ENCODE measurements around the gene CIZ1. TPM values are rescaled to one million over a fixed set of nuclear protein-coding genes. Genes with fewer than 3 reads are reported as not detected.
"Not testable (repeated sequence)": the region's sequence is repeated elsewhere in the genome, so short reads cannot be mapped to it uniquely, and the experiment has no call there.

CIZ1 gene
- total RNA-seq, 1 donor from 2014 or later = 101 TPM

DNA sequence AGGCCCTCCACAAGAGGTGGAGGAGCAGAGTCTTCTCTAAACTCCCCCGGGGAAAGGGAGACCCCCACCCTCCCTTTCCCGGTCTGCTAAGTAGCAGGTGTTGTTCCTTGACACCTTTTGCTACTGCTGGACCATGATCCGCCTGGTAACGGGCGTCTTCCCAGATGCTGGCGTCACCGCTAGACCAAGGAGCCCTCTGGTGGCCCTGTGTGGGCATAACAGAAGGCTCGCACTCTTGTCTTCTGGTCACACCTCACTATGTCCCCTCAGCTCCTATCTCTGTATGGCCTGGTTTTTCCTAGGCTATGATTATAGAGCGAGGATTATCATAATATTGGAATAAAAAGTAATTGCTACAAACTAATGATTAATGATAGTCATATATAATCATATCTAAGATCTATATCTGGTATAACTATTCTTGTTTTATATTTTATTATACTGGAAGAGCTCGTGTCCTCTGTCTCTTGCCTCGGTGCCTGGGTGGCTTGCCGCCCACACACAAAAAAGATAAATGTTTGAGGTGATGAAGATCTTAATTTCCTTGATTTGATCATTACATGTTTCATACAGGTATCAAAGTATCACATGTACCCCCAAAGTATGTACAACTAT lies 61.3 kb downstream of the CIZ1 start:
- not testable (repeated sequence) for H3K36me3 ChIP-seq; H3K9me3 ChIP-seq; DNase-seq (ENCODE audit: extremely low spot score in 2 of 2); H3K27ac ChIP-seq; H3K4me3 ChIP-seq; H3K27me3 ChIP-seq
- TF ChIP-seq, protein P1, sequence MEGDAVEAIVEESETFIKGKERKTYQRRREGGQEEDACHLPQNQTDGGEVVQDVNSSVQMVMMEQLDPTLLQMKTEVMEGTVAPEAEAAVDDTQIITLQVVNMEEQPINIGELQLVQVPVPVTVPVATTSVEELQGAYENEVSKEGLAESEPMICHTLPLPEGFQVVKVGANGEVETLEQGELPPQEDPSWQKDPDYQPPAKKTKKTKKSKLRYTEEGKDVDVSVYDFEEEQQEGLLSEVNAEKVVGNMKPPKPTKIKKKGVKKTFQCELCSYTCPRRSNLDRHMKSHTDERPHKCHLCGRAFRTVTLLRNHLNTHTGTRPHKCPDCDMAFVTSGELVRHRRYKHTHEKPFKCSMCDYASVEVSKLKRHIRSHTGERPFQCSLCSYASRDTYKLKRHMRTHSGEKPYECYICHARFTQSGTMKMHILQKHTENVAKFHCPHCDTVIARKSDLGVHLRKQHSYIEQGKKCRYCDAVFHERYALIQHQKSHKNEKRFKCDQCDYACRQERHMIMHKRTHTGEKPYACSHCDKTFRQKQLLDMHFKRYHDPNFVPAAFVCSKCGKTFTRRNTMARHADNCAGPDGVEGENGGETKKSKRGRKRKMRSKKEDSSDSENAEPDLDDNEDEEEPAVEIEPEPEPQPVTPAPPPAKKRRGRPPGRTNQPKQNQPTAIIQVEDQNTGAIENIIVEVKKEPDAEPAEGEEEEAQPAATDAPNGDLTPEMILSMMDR (IDR thresholded peaks at IDR 0.05) = peak in 1 of 3 experiments; percentile 22
- peaks cover 29% of the 10 kb centered on the region for H3K4me1 ChIP-seq
- intact Hi-C loops (cut with DNase I) = loop anchor here (2.0 kb wide), 1 partner anchor 33 kb away; no protein-coding TSS in a partner anchor

DNA sequence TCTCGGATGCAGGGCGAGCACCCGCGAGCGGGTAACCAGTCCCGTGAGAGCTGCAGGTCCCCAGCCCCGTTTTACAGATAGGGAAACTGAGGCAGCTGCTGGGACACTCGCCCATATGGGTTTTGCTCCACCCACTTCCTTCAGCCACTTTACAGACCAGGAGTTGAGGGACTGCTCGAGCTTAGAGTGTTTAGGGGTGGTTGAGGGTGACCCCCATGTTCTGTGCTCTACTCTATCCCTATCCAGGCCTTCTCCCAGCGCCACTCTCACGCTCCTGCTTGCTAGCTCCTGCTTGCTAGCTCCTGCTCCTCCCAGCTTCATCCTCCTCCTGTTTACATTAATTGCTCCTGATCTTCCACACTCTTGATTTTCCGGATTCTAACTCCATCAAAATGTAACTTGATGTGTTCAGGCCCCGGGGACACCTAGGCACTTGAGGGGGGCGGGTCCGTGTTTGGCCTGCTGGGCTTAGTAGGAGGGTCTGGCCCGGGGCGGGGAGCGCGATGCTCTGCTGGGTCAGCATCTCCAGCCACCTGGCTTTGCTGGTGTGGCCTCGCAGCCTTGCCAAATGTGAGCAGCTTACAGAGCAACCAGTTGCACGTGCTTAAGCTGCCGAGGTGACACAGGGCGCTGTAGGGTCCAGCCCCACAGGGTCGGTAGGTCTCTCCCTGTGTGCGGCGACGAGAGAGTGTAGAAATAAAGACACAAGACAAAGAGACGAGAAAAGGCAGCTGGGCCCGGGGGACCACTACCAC lies 62.4 kb downstream of the CIZ1 start:
- Histone ChIP-seq H3K9me3 (no peaks in the 10 kb centered on the region), H3K27ac (peak overlapping the region; percentile 78), H3K4me1 (peaks cover 36% of the 10 kb centered on the region), H3K4me3 (peak overlapping the region; percentile 79 to 93), H3K36me3 (peaks cover 0 to 6% of the 10 kb centered on the region in 2 donors), H3K27me3 (no peaks in the 10 kb centered on the region)
- no peak for TF ChIP-seq POLR2AphosphoS5 (IDR thresholded peaks at IDR 0.05; ENCODE audit: insufficient read depth in 1 of 2, low read depth in 1 of 2)
- TF ChIP-seq POLR2A (IDR thresholded peaks at IDR 0.05) = no peak
- TF ChIP-seq, protein P1 (IDR thresholded peaks at IDR 0.05) = no peak
- DNase-seq (ENCODE audit: extremely low spot score in 2 of 2) = no peak
- intact Hi-C loops (cut with DNase I) = no loop called here

DNA sequence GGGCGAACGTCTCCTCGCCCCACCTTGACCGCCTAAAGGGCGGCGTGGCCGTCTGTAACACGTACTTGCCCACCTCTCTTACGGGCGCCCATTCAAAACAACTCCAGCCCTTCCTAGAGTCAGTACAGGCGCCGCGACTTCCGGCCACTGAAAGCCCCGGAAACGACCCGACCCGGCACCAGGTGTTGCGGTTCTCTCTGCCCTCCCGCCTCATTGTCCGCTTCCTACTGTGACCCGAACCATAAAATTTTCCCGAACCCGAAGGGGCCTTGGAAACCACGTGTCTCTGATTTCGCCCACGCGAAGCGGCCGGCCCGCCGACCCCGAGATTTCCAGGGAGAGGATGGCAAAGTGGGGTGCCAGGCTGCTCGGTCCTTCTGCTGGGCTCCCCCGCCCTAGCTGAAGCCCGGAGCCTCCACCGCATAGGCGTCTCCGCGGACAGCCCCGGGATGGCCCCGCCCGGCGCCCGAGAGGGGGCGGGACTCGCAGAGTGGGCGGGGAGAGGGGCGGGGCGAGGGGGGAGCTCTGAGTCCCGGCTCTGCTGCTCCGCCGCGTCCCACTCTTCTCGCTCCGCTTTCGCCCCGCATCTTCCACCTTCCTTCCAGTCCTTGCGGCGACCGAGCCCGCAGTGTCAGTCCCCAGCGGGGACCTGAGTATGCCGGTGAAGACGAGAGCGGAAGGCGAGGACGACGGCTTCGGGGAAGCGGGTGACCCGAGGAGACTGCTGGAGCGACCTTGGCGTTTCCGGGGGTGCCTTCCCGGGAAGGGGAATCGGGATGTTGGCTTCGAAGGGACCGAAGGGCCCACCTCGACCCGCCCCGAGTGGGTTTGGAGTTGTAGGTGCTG lies 63.2 kb downstream of the CIZ1 start:
- peaks cover 36% of the 10 kb centered on the region for H3K4me1 ChIP-seq
- H3K27me3 ChIP-seq = no peaks in the 10 kb centered on the region
- H3K9me3 ChIP-seq = no peaks in the 10 kb centered on the region
- TF ChIP-seq, protein P1 (IDR thresholded peaks at IDR 0.05) = no peak
- TF ChIP-seq POLR2AphosphoS5 (IDR thresholded peaks at IDR 0.05; ENCODE audit: insufficient read depth in 1 of 2, low read depth in 1 of 2) (peak; percentile 68 to 83), POLR2A (IDR thresholded peaks at IDR 0.05) (peak in 1 of 2 donors; percentile 32)
- DNase-seq (ENCODE audit: extremely low spot score in 2 of 2) = no peak
- H3K36me3 ChIP-seq = peaks cover 0 to 14% of the 10 kb centered on the region in 2 donors
- H3K27ac ChIP-seq = peak overlapping the region; percentile 78
- intact Hi-C loops (cut with DNase I) = no loop called here
- H3K4me3 ChIP-seq = peak overlapping the region; percentile 79 to 93

DNA sequence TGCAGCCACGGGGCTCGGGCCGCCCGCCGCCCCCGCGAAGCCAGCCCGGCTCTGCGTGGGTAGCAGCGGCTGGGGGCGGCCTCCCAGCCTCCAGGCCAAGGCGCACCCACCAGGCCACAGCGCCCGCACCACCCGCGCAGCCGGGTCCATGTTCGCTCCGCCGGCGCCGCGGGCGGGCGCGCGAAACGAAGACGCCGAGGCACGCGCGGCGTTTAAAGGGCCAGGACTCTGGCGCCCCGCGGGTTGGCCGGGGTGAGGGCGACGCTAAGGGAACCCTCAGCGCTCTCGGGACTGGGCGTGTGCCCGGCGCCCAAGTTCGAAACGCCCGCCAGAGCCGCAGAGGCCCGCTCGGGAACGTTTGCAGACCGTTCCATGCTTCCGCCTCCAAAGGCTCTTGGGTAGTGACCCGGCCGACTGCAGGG lies 63.8 kb downstream of the CIZ1 start, which contains the start of gene PTGES2:
Gene PTGES2, minus strand, starts transcription at position 162 of the 422 bp plus-strand sequence. Its CDS starts 12 bp downstream, at position 150.
- TF ChIP-seq POLR2A (IDR thresholded peaks at IDR 0.05) = no peak
- TF ChIP-seq, protein P1 (IDR thresholded peaks at IDR 0.05) = no peak
- no peak for TF ChIP-seq POLR2AphosphoS5 (IDR thresholded peaks at IDR 0.05; ENCODE audit: insufficient read depth in 1 of 2, low read depth in 1 of 2)
- Histone ChIP-seq H3K27ac (peak within 1 kb of the TSS; percentile 78), H3K27me3 (no peaks in the 10 kb centered on the region), H3K36me3 (peaks cover 0 to 21% of the 10 kb centered on the region in 2 donors), H3K4me1 (peaks cover 36% of the 10 kb centered on the region), H3K9me3 (no peaks in the 10 kb centered on the region), H3K4me3 (peak within 1 kb of the TSS; percentile 79 to 93)
- no peak for DNase-seq (ENCODE audit: extremely low spot score in 2 of 2)
- intact Hi-C loops (cut with DNase I) = no loop called here

Measured in vagina (tissue), 2 donors.